Umbilical cord (tissue), 2 donors: ENCODE data around the gene PTMS. TPM values are rescaled to one million over a fixed set of nuclear protein-coding genes. Genes with fewer than 3 reads are reported as not detected.

Experiments
- DNase-seq: peaks from one replicate; pipeline ENCODE4 v3.0.0-alpha.2; 2015; ENCODE audit warnings: low spot score
- total RNA-seq: library from RNA; depleted of rRNA; stranded (reverse); fragments of >200 nt; gene quantifications from one replicate; pipeline ENCODE4 v1.2.3, GENCODE V29; 2014; ENCODE audit warnings: low replicate concordance; ENCODE audit not compliant: insufficient read depth

The PTMS gene
- total RNA-seq, 1 donor from 2014 or later, result 13.0 TPM

- no peak for DNase-seq
These were observed 21.1 kb downstream of the PTMS start for GRCh38 chr12:6787309-6787708.

- DNase-seq, result peak; percentile 81
These were observed 23.1 kb downstream of the PTMS start, which contains the start of gene CD4 for GRCh38 chr12:6788972-6789924. TSS of gene CD4 (plus strand) at chr12:6789528. CDS start at chr12:6800139, 10,611 bp downstream.

- no peak for DNase-seq
These were observed 24.5 kb downstream of the PTMS start for GRCh38 chr12:6790496-6791150.

- DNase-seq, result no peak
These were observed 25.9 kb downstream of the PTMS start for GRCh38 chr12:6791931-6792520.

- peak; percentile 89 for DNase-seq
These were observed 26.5 kb downstream of the PTMS start for GRCh38 chr12:6792522-6793201.

- no peak for DNase-seq
These were observed 28.9 kb downstream of the PTMS start for GRCh38 chr12:6795088-6795487.

- no peak for DNase-seq
These were observed 30.4 kb downstream of the PTMS start for GRCh38 chr12:6796576-6796975.

- DNase-seq, result no peak
These were observed 33.0 kb downstream of the PTMS start for GRCh38 chr12:6799147-6799546.

GRCh38 chr12:6807170-6807569 is 41.0 kb downstream of the PTMS start:
- no peak for DNase-seq

- no peak for DNase-seq
These were observed 42.9 kb downstream of the PTMS start for GRCh38 chr12:6809056-6809455.

GRCh38 chr12:6810758-6811157 is 44.6 kb downstream of the PTMS start:
- DNase-seq, result no peak

- DNase-seq, result no peak
These were observed 47.2 kb downstream of the PTMS start for GRCh38 chr12:6813363-6813762.

GRCh38 chr12:6816598-6816997 is 50.4 kb downstream of the PTMS start:
- DNase-seq, result no peak

GRCh38 chr12:6817098-6817497 is 50.9 kb downstream of the PTMS start:
- DNase-seq, result no peak

GRCh38 chr12:6817662-6818157 is 51.5 kb downstream of the PTMS start:
- no peak for DNase-seq

GRCh38 chr12:6818222-6818621 is 52.1 kb downstream of the PTMS start:
- no peak for DNase-seq

GRCh38 chr12:6818645-6819044 is 52.5 kb downstream of the PTMS start:
- no peak for DNase-seq

GRCh38 chr12:6819106-6820030 is 53.2 kb downstream of the PTMS start:
- no peak for DNase-seq

GRCh38 chr12:6820166-6820565 is 54.0 kb downstream of the PTMS start:
- no peak for DNase-seq
